ENCODE measurements around the gene TTC7B. TPM values are rescaled to one million over a fixed set of nuclear protein-coding genes. Genes with fewer than 3 reads are reported as not detected.

The TTC7B gene
- total and polyA plus RNA-seq, 10 of the 15 experiments (the other 5 are each of a cell fraction or from before 2014, with no cell fraction given), result under 0.01 to 1.1 (median 0.26) TPM; not detected in 2

- FAIRE-seq (no peak), DNase-seq (ENCODE audit: low read depth, low spot score) (no peak), ATAC-seq (no peak)
- Histone ChIP-seq H3K4me3 (no peak overlapping the region), H3K36me3 (ENCODE audit: control insufficient read depth in 2 of 2, insufficient read depth in 2 of 2, low read length in 1 of 2) (no peaks in the 10 kb centered on the region), H3K9ac (ENCODE audit: control insufficient read depth, insufficient read depth, low read length) (no peak overlapping the region), H3K4me1 (ENCODE audit: control insufficient read depth, insufficient read depth, low read length) (no peaks in the 10 kb centered on the region), H3K79me2 (ENCODE audit: control insufficient read depth, insufficient read depth, low read length) (no peaks in the 10 kb centered on the region), H2AFZ (ENCODE audit: control insufficient read depth, low read depth, low read length) (no peak overlapping the region), H3K4me2 (ENCODE audit: control insufficient read depth, insufficient read depth) (no peak overlapping the region), H3K27me3 (replicated peaks in 1 of 2; ENCODE audit: control insufficient read depth in 2 of 2, insufficient read depth in 2 of 2, low read length in 1 of 2) (no peaks in the 10 kb centered on the region), H3K27ac (ENCODE audit: control insufficient read depth, insufficient read depth) (no peak overlapping the region), H4K20me1 (ENCODE audit: control insufficient read depth, insufficient read depth) (no peaks in the 10 kb centered on the region), H3K9me3 (replicated peaks; ENCODE audit: control insufficient read depth, insufficient read depth, low read length) (no peaks in the 10 kb centered on the region)
- ChIA-PET CTCF (no interaction called here), RAD21 (ENCODE audit: unreplicated experiment) (interaction anchor here (0.6 kb wide), 1 partner anchor 297 kb away, joined by 3 read pairs; no protein-coding TSS in a partner anchor), POLR2A (no interaction called here), SMC1A (ENCODE audit: uncharacterized antibody, unreplicated experiment) (interaction anchor here (1.0 kb wide), 1 partner anchor 9 kb away, joined by 3 read pairs; no protein-coding TSS in a partner anchor)
- TF ChIP-seq MEF2A (IDR thresholded peaks at IDR 0.05; ENCODE audit: insufficient read depth, low read depth, low read length) (no peak), ZSCAN29 (IDR thresholded peaks at IDR 0.05) (no peak), IKZF1 (conservative IDR thresholded peaks at IDR 0.05) (no peak), SMC3 (IDR thresholded peaks at IDR 0.05; ENCODE audit: borderline replicate concordance, low read length) (no peak), YY1 (IDR thresholded peaks at IDR 0.05; ENCODE audit: low read depth, low read length) (no peak), SUZ12 (IDR thresholded peaks at IDR 0.05; ENCODE audit: unreplicated experiment) (no peak), PAX5 (IDR thresholded peaks at IDR 0.05; ENCODE audit: borderline replicate concordance, low read depth, low read length) (no peak), ATF3 (IDR thresholded peaks at IDR 0.05; ENCODE audit: borderline replicate concordance, extremely low read depth, low read depth, low read length) (no peak), RAD51 (IDR thresholded peaks at IDR 0.05) (no peak), POLR2AphosphoS2 (IDR thresholded peaks at IDR 0.05; ENCODE audit: low read depth, low read length) (no peak), EP300 (IDR thresholded peaks at IDR 0.05; ENCODE audit: borderline replicate concordance in 1 of 2, control insufficient read depth in 1 of 2, low read depth in 2 of 2, low read length in 2 of 2) (no peak), NFXL1 (IDR thresholded peaks at IDR 0.05; ENCODE audit: borderline replicate concordance) (no peak), SREBF1 (IDR thresholded peaks at IDR 0.05; ENCODE audit: low read length) (no peak), ASH2L (IDR thresholded peaks at IDR 0.05; ENCODE audit: borderline replicate concordance, low read depth) (no peak), ATF7 (IDR thresholded peaks at IDR 0.05; ENCODE audit: low read depth) (no peak), FOXK2 (IDR thresholded peaks at IDR 0.05) (no peak), ELK1 (IDR thresholded peaks at IDR 0.05; ENCODE audit: low read depth, low read length) (no peak), BCL11A (IDR thresholded peaks at IDR 0.05; ENCODE audit: low read depth, low read length) (no peak)
- TF ChIP-seq, protein P1, sequence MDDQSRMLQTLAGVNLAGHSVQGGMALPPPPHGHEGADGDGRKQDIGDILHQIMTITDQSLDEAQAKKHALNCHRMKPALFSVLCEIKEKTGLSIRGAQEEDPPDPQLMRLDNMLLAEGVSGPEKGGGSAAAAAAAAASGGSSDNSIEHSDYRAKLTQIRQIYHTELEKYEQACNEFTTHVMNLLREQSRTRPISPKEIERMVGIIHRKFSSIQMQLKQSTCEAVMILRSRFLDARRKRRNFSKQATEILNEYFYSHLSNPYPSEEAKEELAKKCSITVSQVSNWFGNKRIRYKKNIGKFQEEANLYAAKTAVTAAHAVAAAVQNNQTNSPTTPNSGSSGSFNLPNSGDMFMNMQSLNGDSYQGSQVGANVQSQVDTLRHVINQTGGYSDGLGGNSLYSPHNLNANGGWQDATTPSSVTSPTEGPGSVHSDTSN (IDR thresholded peaks at IDR 0.05; ENCODE audit: insufficient replicate concordance, low read depth, low read length), result no peak
- in situ Hi-C loops (cut with MboI), result no loop called here
- BruUV-seq (replicated peaks), result no TSS peak
- WGBS (ENCODE audit: insufficient coverage, insufficient replicate concordance, low lambda C conversion rate, missing lambda C conversion rate), result 22% methylated on average over 10 of the region's 10 CpGs
- intact Hi-C loops (cut with micrococcal nuclease; ENCODE audit: unreplicated experiment), result no loop called here
Observed at GRCh38 chr14:90671382-90672234, 144.6 kb downstream of the TTC7B start.
